ENCODE measurements around the gene APCDD1L.

Gene APCDD1L

GRCh38 chr20:58473453-58474425 lies 41.5 kb downstream of the APCDD1L start:
- no peak for DNase-seq
- intact Hi-C loops (cut with DNase I), result no loop called here

GRCh38 chr20:58472273-58473018 lies 42.8 kb downstream of the APCDD1L start:
- intact Hi-C loops (cut with DNase I), result no loop called here
- DNase-seq, result no peak

- intact Hi-C loops (cut with DNase I), result no loop called here
- DNase-seq, result no peak
Observed at GRCh38 chr20:58471193-58472164, 43.7 kb downstream of the APCDD1L start.

GRCh38 chr20:58470336-58471192 lies 44.6 kb downstream of the APCDD1L start:
- no peak for DNase-seq
- intact Hi-C loops (cut with DNase I), result no loop called here

- no peak for DNase-seq
- intact Hi-C loops (cut with DNase I), result no loop called here
Observed at GRCh38 chr20:58469616-58470015, 45.6 kb downstream of the APCDD1L start.

GRCh38 chr20:58467572-58468527 lies 47.3 kb downstream of the APCDD1L start:
- intact Hi-C loops (cut with DNase I), result no loop called here
- no peak for DNase-seq

GRCh38 chr20:58466729-58467571 lies 48.2 kb downstream of the APCDD1L start:
- DNase-seq, result no peak
- intact Hi-C loops (cut with DNase I), result no loop called here

- intact Hi-C loops (cut with DNase I), result no loop called here
- DNase-seq, result no peak
Observed at GRCh38 chr20:58466095-58466708, 49.0 kb downstream of the APCDD1L start.

GRCh38 chr20:58464838-58465237 lies 50.4 kb downstream of the APCDD1L start:
- intact Hi-C loops (cut with DNase I), result no loop called here

GRCh38 chr20:58463256-58463655 lies 51.9 kb downstream of the APCDD1L start:
- intact Hi-C loops (cut with DNase I), result no loop called here
- no peak for DNase-seq

More at GRCh38 chr20:58464838-58465237, 50.4 kb downstream of the APCDD1L start:
- DNase-seq, result no peak

- intact Hi-C loops (cut with DNase I), result no loop called here
- no peak for DNase-seq
Observed at GRCh38 chr20:58461899-58462298, 53.3 kb downstream of the APCDD1L start.

- intact Hi-C loops (cut with DNase I), result no loop called here
- peak in 1 of 42 donors; percentile 18 for DNase-seq
Observed at GRCh38 chr20:58461104-58461503, 54.1 kb downstream of the APCDD1L start.

GRCh38 chr20:58459058-58459750 lies 56.0 kb downstream of the APCDD1L start:
- DNase-seq, result no peak
- intact Hi-C loops (cut with DNase I), result no loop called here

GRCh38 chr20:58458342-58459057 lies 56.7 kb downstream of the APCDD1L start:
- DNase-seq, result no peak
- intact Hi-C loops (cut with DNase I), result no loop called here
